Psoas muscle (tissue), 8 donors: ENCODE results near the gene SERINC1. TPM values are rescaled to one million over a fixed set of nuclear protein-coding genes. Genes with fewer than 3 reads are reported as not detected.
"Not testable (repeated sequence)": the region's sequence is repeated elsewhere in the genome, so short reads cannot be mapped to it uniquely, and the experiment has no call there.

Experiments
- ATAC-seq, 4 donors: fragments of 200-7000 bp; cut with Tn5 transposase; one replicate each; pipeline ENCODE4 v1.9.1; 2020; ENCODE audit warnings: moderate library complexity in 3 of 4, mild to moderate bottlenecking in 2 of 4
- DNase-seq, 2 donors: peaks; one replicate each; pipeline ENCODE4 v3.0.0-alpha.2; 2020
- H3K27ac ChIP-seq: fragments of 200-600 bp; one replicate; pipeline ENCODE4 v1.8.0; 2022
- H3K27me3 ChIP-seq, 3 donors: fragments of 200-600 bp in 1 of 3; one replicate each; pipeline versions ENCODE4 v1.6.1 to v1.8.0; 2013 to 2022; ENCODE audit warnings: low read length in 2 of 3, mild to moderate bottlenecking in 2 of 3, moderate library complexity in 1 of 3; ENCODE audit not compliant: insufficient read depth in 3 of 3
- H3K36me3 ChIP-seq, 2 donors: fragments of 200-600 bp in 1 of 2; one replicate each; pipeline versions ENCODE4 v1.6.1 to v1.8.0; 2013 to 2022; ENCODE audit warnings: low read depth in 1 of 2, mild to moderate bottlenecking in 1 of 2, moderate library complexity in 1 of 2; ENCODE audit not compliant: insufficient read depth in 1 of 2
- H3K4me1 ChIP-seq: fragments of 200-600 bp; one replicate; pipeline ENCODE4 v1.8.0; 2022
- H3K4me3 ChIP-seq: fragments of 200-600 bp; one replicate; pipeline ENCODE4 v1.8.0; 2022; ENCODE audit warnings: mild to moderate bottlenecking
- H3K9me3 ChIP-seq: fragments of 200-600 bp; one replicate; pipeline ENCODE4 v1.8.0; 2022
- WGBS, 3 donors: extraction: QIAGEN DNeasy Blood & Tissue Kit; methylation state at CpG; one replicate each; pipeline versions ENCODE4 v1.1.6 to v1.1.7; 2013; 5-methylcytosine and 5-hydroxymethylcytosine counted together
- intact Hi-C, 2 donors: fragments of 100-400 bp; cut with DNase I; formaldehyde crosslinking; loops; one replicate each; pipeline versions ENCODE4 v1.11.0 to v1.14.2; 2022
- polyA plus RNA-seq, 3 donors: library from polyadenylated mRNA; stranded (reverse); fragments of 200-250 nt; gene quantifications; one replicate each; pipeline ENCODE4 v1.2.3, GENCODE V29; 2013
- total RNA-seq, 4 donors: library from RNA; stranded (reverse); fragmentation: NEBNext Ultra II Directional in 2 of 4; extraction: Animal tissue kit (Norgen Biotek cat#: 25700) in 2 of 4; gene quantifications; one replicate each; pipeline versions ENCODE4 v1.2.1 to v1.2.4, GENCODE V29; 2021 to 2023
- TF ChIP-seq, protein P1 (sequence below): fragments of 200-600 bp; IDR thresholded peaks from one replicate; pipeline ENCODE4 v1.8.0; 2022; ENCODE audit warnings: antibody characterized with exemption
- donor health status: healthy with polysubstance abuse.
- donor health status: DM: no; HTN: no; CAD: no; lungs with moderate emphysema.
- donor health status: Bipolar disorder and iron deficiency.
- donor health status: healthy.
- donor health status: DM: yes; HTN: yes; CAD: no.
- donor health status: DM: no; HTN: no; CAD: no.
- donor health status: DM: no; HTN: no; CAD: no.
- donor health status: DM: yes; HTN: yes; CAD: no.

Gene SERINC1
- total and polyA plus RNA-seq, 7 donors: 77.8 to 203 (median 177) TPM

DNA sequence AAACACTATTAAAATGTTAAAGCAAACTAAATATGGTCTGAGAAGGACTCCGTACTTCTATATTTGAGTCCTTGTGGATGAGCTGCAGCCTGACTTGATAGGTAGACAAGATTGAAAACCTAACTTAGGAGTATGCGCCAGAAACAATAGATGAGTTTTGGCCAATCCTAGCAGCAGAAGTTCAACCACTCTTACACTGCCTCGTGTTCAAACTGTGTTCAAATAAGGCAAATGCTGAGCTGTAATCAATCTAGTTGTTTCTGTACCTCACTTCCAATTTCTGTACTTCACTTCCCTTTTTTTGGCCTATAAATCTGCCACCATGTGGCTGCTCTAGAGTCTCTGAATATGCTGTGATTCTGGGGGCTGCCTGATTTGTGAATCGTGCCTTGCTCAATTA lies 13.2 kb upstream of the SERINC1 start:
- WGBS, 3 donors: 64 to 74% (median 73%) methylated on average over 4 of the region's 4 CpGs
- intact Hi-C loops: loop anchor here in 1 of 2 donors (5.0 kb wide), 1 partner anchor 87 kb away; the partner anchor contains the start of gene HSF2
- Histone ChIP-seq H3K9me3 (no peaks in the 10 kb centered on the region), H3K27ac (no peak overlapping the region), H3K4me3 (no peak overlapping the region), H3K4me1 (no peaks in the 10 kb centered on the region), H3K27me3 (peaks cover 0 to 2% (median 0%) of the 10 kb centered on the region in 3 donors), H3K36me3 (no peaks in the 10 kb centered on the region)
- no peak for DNase-seq
- no peak for ATAC-seq
- TF ChIP-seq, protein P1, sequence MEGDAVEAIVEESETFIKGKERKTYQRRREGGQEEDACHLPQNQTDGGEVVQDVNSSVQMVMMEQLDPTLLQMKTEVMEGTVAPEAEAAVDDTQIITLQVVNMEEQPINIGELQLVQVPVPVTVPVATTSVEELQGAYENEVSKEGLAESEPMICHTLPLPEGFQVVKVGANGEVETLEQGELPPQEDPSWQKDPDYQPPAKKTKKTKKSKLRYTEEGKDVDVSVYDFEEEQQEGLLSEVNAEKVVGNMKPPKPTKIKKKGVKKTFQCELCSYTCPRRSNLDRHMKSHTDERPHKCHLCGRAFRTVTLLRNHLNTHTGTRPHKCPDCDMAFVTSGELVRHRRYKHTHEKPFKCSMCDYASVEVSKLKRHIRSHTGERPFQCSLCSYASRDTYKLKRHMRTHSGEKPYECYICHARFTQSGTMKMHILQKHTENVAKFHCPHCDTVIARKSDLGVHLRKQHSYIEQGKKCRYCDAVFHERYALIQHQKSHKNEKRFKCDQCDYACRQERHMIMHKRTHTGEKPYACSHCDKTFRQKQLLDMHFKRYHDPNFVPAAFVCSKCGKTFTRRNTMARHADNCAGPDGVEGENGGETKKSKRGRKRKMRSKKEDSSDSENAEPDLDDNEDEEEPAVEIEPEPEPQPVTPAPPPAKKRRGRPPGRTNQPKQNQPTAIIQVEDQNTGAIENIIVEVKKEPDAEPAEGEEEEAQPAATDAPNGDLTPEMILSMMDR: no peak

DNA sequence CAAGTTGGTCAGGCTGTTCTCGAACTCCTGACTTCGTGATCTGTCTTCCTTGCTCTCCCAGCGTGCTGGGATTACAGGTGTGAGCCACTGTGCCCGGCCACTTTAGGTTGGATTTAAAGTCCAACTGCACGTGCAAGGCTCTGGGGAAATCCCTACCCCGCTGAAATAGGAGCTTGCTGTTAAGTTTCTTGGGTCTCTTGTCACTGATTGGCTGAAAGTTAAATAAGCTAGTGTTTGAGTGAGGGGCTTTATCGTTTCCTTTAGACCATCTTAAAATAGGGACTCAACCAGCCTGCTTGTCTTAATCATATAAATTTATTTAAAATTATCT lies 11.1 kb upstream of the SERINC1 start:
- Histone ChIP-seq H3K27ac (no peak overlapping the region), H3K4me1 (no peaks in the 10 kb centered on the region), H3K27me3 (no peaks in the 10 kb centered on the region), H3K9me3 (no peaks in the 10 kb centered on the region), H3K36me3 (no peaks in the 10 kb centered on the region), H3K4me3 (no peak overlapping the region)
- 71 to 85% (median 71%) methylated on average over 7 of the region's 7 CpGs for WGBS, 3 donors
- ATAC-seq (no peak), DNase-seq (no peak)
- TF ChIP-seq, protein P1: no peak
- intact Hi-C loops: loop anchor here in 1 of 2 donors (5.0 kb wide), 1 partner anchor 85 kb away; the partner anchor contains the start of gene HSF2

DNA sequence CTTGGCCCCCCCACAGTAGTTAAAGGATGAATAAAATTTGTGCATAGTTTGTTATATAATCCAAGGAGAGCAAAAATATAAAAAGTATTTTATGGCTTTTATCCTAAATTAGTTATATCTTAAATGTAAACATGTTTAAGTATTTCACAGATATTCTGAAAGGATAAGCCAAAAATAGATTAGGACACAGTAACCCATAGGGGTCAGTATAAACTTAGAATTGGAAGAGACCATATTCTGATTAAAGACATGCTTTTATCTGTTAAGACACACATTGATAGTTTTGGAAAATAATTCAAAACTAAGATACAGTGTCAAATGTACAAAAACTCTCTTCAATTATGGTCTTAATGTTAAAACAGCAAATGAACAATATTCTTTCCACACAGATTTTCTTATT lies 4.5 kb upstream of the SERINC1 start:
- Histone ChIP-seq H3K4me3 (no peak overlapping the region), H3K36me3 (no peaks in the 10 kb centered on the region), H3K27ac (no peak overlapping the region), H3K27me3 (no peaks in the 10 kb centered on the region), H3K9me3 (no peaks in the 10 kb centered on the region), H3K4me1 (no peaks in the 10 kb centered on the region)
- DNase-seq: no peak
- ATAC-seq: no peak
- TF ChIP-seq, protein P1: peak; percentile 45
- intact Hi-C loops: loop anchor here in 1 of 2 donors (5.0 to 10.0 kb wide), 2 partner anchors 56 to 431 kb away; no protein-coding TSS in a partner anchor

DNA sequence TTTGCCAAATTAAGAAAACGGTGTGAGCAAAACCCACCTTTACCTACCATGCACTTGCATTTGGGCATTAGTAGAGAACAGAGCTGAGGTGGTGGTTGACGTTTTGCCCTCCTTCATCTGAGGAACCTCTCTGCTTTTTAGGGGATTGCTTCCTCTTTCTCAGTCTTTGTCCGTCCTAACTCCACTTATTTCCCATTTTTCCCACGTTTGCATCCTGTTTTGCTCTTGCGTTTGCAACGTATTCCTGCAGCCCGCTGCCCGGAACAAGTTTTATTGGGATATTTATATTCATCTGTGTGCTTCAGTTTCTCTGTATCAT lies 374 bp upstream of the SERINC1 start:
- Histone ChIP-seq H3K9me3 (no peaks in the 10 kb centered on the region), H3K27ac (peak overlapping the region; percentile 99), H3K4me3 (peak overlapping the region; percentile 95), H3K4me1 (peaks cover 29% of the 10 kb centered on the region), H3K27me3 (no peaks in the 10 kb centered on the region), H3K36me3 (no peaks in the 10 kb centered on the region)
- WGBS, 3 donors: 2 to 8% (median 5%) methylated on average over 8 of the region's 8 CpGs
- ATAC-seq: peak in 2 of 4 donors; percentile 41 to 55
- intact Hi-C loops: loop anchor here in 1 of 2 donors (10.0 kb wide), 1 partner anchor 427 kb away; no protein-coding TSS in a partner anchor
- no peak for DNase-seq
- TF ChIP-seq, protein P1: no peak

DNA sequence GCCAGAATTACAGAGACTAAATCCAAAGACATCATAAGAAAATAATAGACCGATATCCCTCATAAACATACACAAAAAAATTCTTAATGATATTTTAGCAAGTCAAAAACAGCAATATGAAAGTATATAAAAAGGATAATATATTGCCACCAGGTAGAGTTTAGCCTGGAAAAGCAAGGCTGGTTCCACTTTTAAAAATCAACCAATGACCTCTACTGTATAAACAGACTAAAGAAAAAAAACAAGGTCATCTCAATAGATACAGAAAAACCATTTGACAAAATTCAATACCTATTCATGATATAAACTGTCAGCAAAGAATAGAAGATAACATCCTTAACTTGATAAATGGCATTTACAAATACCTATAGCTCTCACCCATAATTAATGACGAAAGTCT lies 9.7 kb downstream of the SERINC1 start:
- H3K27ac ChIP-seq: no peak overlapping the region
- H3K27me3 ChIP-seq: no peaks in the 10 kb centered on the region
- TF ChIP-seq, protein P1: no peak
- H3K4me3 ChIP-seq: no peak overlapping the region
- no peak for ATAC-seq
- peaks cover 0 to 25% of the 10 kb centered on the region in 2 donors for H3K36me3 ChIP-seq
- intact Hi-C loops: loop anchor here in 1 of 2 donors (5.0 kb wide), 1 partner anchor 35 kb away; no protein-coding TSS in a partner anchor
- peaks cover 58% of the 10 kb centered on the region for H3K4me1 ChIP-seq
- no peak for DNase-seq
- 87 to 94% (median 93%) methylated on average over 2 of the region's 2 CpGs for WGBS, 3 donors
- H3K9me3 ChIP-seq: no peaks in the 10 kb centered on the region

DNA sequence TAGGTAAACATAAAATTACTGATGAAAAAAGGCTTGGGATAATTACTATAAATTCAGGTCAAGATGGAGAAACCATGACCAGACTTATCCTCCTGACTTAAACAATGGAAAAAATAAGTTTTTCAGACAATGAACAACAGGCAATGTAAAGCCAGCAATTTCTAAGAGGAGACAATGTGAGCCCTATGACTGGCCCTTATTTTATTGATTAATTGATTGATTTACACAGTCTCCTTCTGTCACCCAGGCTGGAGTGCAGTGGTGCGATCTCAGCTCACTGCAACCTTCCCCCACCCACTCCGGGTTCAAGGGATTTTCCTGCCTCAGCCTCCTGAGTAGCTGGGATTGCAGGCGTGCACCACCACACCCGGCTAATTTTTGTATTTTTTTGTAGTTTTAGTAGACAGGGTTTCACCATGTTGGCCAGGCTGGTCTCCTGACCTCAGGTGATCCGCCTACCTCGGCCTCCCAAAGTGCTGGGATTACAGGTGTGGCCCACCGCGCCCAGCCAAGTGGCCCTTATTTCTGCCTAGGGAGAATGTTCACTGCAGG lies 11.7 kb downstream of the SERINC1 start:
- Histone ChIP-seq H3K36me3 (peaks cover 0 to 35% of the 10 kb centered on the region in 2 donors), H3K4me1 (peaks cover 57% of the 10 kb centered on the region)
- WGBS, 3 donors: 97 to 98% (median 97%) methylated on average over 8 of the region's 8 CpGs
- intact Hi-C loops: loop anchor here (5.0 kb wide), 2 partner anchors 33 to 58 kb away; no protein-coding TSS in a partner anchor
- not testable (repeated sequence) for DNase-seq, ATAC-seq, H3K27ac ChIP-seq, H3K4me3 ChIP-seq, H3K9me3 ChIP-seq, H3K27me3 ChIP-seq
